Gastroesophageal sphincter (tissue), 3 donors: Measurements from ENCODE around the gene LMTK3.

ENCODE experiments used
- CTCF ChIP-seq, 4 experiments: fragments of 200-600 bp in 2 of 4; fragments of 450-650 bp in 2 of 4; sonication (generic) in 1 of 4; IDR thresholded peaks; one replicate each; pipeline ENCODE4 v1.5.1; 2017 to 2019; ENCODE audit warnings: antibody characterized with exemption in 4 of 4, mild to moderate bottlenecking in 2 of 4, moderate library complexity in 2 of 4
- EP300 ChIP-seq: sonication (generic); formaldehyde crosslinking; IDR thresholded peaks from one replicate; pipeline ENCODE4 v1.6.1; 2017; ENCODE audit warnings: antibody characterized with exemption, mild to moderate bottlenecking
- POLR2A ChIP-seq, 2 donors: fragments of 450-650 bp; IDR thresholded peaks; one replicate each; pipeline ENCODE4 v1.6.1; 2017; ENCODE audit warnings: antibody characterized with exemption in 2 of 2, mild to moderate bottlenecking in 2 of 2, moderate library complexity in 1 of 2

- TF ChIP-seq POLR2A (IDR thresholded peaks at IDR 0.05) (no peak), EP300 (no peak), CTCF (IDR thresholded peaks at IDR 0.05) (no peak)
Observed at GRCh38 chr19:48556825-48557224, 45.2 kb upstream of the LMTK3 start.
